ENCODE data around the gene NOVA2.
"Not testable (repeated sequence)": the region's sequence is repeated elsewhere in the genome, so short reads cannot be mapped to it uniquely, and the experiment has no call there.

NOVA2 gene

DNA sequence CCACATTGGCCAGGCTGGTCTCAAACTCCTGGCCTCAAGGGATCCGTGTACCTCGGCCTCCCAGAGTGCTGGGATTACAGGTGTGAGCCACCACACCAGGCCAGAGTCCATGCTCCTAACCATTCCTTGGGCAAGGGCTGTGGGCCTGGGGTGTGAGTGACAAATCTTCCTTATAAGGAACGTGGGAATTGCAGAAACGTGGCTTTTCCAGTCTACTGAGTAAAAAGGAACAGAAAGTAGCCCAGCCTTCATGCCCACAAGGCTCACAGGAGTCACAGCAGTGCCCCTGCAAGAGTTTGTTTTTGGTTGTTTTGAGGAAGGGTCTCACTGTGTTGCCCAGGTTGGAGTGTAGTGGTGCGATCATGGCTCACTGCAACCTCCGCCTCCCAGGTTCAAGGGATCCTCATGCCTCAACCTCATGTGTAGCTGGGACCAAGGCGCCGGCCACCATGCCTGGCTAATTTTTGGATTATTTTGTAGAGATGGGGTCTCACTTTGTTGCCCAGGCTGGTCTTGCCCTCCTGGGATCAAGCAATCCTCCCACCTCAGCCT, 76.3 kb downstream of the NOVA2 start:
- Histone ChIP-seq H3K9me3 (replicated peaks; ENCODE audit: low read length) (no peaks in the 10 kb centered on the region), H3K27me3 (ENCODE audit: control insufficient read depth, insufficient read depth, low read length) (no peaks in the 10 kb centered on the region), H3K4me3 (ENCODE audit: low read length) (no peak overlapping the region), H3K36me3 (ENCODE audit: insufficient read depth, low read length) (peaks cover 14% of the 10 kb centered on the region), H3K9ac (ENCODE audit: low read depth, low read length) (no peak overlapping the region), H3K4me2 (ENCODE audit: low read length) (no peak overlapping the region), H3K4me1 (ENCODE audit: control insufficient read depth, insufficient read depth, low read length) (peaks cover 7% of the 10 kb centered on the region)

DNA sequence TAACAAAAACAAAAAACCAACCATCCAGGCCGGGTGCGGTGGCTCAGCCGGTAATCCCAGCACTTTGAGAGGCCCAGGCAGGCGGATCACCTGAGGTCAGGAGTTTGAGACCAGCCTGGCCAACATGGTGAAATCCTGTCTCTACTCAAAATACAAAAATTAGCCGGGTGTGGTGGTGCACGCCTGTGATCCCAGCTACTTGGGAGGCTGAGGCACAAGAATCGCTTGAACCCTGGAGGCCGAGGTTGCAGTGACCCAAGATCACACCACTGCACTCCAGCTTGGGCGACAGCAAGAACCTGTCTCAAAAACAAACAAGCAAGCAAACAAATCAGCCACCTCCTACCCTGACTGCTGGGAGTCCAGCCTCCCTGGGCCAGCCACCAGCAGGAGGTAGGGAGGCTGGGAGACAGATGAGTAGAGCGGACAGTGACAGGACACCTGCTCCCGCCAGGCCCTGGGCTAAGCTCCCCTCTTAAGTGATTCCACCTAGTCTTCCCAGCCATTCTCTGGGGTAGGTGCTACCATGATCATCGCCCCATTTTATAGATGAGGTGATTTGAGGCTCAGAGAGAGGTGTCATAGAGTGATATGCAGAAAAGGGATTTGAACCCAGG, 77.6 kb downstream of the NOVA2 start:
- not testable (repeated sequence) for H3K9ac ChIP-seq (ENCODE audit: low read depth, low read length); H3K27me3 ChIP-seq (ENCODE audit: control insufficient read depth, insufficient read depth, low read length); H3K9me3 ChIP-seq (replicated peaks; ENCODE audit: low read length); H3K4me3 ChIP-seq (ENCODE audit: low read length); H3K4me2 ChIP-seq (ENCODE audit: low read length); H3K4me1 ChIP-seq (ENCODE audit: control insufficient read depth, insufficient read depth, low read length)
- peaks cover 14% of the 10 kb centered on the region for H3K36me3 ChIP-seq (ENCODE audit: insufficient read depth, low read length)

DNA sequence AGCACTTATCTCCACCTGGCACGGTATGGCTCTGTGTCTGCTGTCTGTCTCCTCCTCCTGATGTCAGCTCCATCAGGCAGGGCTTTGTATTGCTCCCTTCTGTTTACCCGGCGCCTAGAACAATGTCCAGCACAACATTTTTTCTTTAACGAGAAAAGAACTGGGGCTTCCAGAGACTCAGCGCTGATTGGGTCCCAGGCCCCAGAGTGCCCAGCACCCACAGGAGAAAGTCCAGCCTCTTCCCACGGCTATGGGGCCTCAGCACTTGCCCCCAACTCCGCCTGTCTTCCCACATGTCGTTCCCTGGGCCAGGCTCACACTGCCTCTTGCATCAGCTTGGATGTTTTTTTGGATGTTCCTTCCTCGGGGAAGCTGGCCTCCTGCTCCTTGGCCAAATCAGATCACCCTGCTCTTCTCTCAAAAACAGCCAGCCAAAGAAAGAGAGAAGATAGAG, 78.1 kb downstream of the NOVA2 start:
- H3K27me3 ChIP-seq (ENCODE audit: control insufficient read depth, insufficient read depth, low read length), result no peaks in the 10 kb centered on the region
- H3K36me3 ChIP-seq (ENCODE audit: insufficient read depth, low read length), result peaks cover 14% of the 10 kb centered on the region
- H3K4me1 ChIP-seq (ENCODE audit: control insufficient read depth, insufficient read depth, low read length), result no peaks in the 10 kb centered on the region
- H3K9ac ChIP-seq (ENCODE audit: low read depth, low read length), result no peak overlapping the region
- H3K4me3 ChIP-seq (ENCODE audit: low read length), result no peak overlapping the region
- no peak overlapping the region for H3K4me2 ChIP-seq (ENCODE audit: low read length)
- H3K9me3 ChIP-seq (replicated peaks; ENCODE audit: low read length), result no peaks in the 10 kb centered on the region

DNA sequence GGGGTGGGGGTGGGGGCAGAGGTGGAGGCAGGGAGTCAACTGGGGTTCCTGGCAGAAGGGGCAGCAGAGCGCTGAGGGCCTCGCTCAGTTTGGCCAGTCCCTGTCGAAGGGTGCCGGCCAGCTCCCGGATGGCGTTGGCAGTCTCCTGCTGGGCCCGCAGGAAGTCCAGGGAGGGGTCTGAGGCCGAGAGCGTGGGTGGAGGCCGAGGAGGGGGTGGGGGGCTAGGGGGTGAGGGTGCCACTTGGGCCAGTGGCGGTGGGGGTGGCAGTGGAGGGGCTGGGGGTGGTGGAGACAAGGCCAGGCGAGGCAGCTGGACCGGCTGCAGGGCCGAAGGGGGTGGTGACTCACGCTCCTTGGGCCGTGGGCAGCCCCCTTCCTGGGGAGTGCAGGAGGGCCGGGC, 82.8 kb downstream of the NOVA2 start:
- Histone ChIP-seq H3K9me3 (replicated peaks; ENCODE audit: low read length) (no peaks in the 10 kb centered on the region), H3K4me2 (ENCODE audit: low read length) (no peak overlapping the region), H3K4me3 (ENCODE audit: low read length) (no peak overlapping the region), H3K36me3 (ENCODE audit: insufficient read depth, low read length) (peaks cover 5% of the 10 kb centered on the region), H3K27me3 (ENCODE audit: control insufficient read depth, insufficient read depth, low read length) (no peaks in the 10 kb centered on the region), H3K9ac (ENCODE audit: low read depth, low read length) (no peak overlapping the region), H3K4me1 (ENCODE audit: control insufficient read depth, insufficient read depth, low read length) (peaks cover 9% of the 10 kb centered on the region)

GRCh38 chr19:45889210-45889885, 84.3 kb downstream of the NOVA2 start:
- H3K27me3 ChIP-seq (ENCODE audit: control insufficient read depth, insufficient read depth, low read length), result no peaks in the 10 kb centered on the region
- H3K4me2 ChIP-seq (ENCODE audit: low read length), result no peak overlapping the region
- H3K4me3 ChIP-seq (ENCODE audit: low read length), result no peak overlapping the region
- H3K9me3 ChIP-seq (replicated peaks; ENCODE audit: low read length), result no peaks in the 10 kb centered on the region
- peaks cover 17% of the 10 kb centered on the region for H3K4me1 ChIP-seq (ENCODE audit: control insufficient read depth, insufficient read depth, low read length)
- peaks cover under 1% of the 10 kb centered on the region for H3K36me3 ChIP-seq (ENCODE audit: insufficient read depth, low read length)
- no peak overlapping the region for H3K9ac ChIP-seq (ENCODE audit: low read depth, low read length)

DNA sequence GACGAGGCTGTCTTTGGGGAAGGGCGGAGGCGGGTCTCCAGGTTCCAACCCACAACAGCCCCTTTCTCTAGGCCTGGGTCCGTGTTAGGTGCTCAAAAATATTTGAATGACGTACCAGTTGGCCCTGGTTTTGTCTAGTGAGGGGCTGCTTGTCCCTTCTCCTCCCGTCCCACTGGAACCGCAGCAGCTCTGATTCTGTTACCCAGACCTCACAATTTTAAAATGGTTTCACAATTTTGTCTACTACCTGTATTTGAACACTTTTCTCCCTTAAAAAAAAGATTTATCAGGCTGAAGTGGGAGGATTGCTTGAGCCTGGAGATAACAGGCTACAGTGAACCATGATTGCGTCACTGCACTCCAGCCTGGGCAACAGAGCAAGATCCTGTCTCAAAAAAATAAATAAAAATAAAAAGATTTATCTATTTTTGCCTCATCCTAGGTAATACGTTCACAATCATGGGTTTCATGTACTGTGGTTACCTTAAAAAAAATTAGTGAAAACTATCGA, 86.4 kb downstream of the NOVA2 start:
- H3K9me3 ChIP-seq (replicated peaks; ENCODE audit: low read length), result no peaks in the 10 kb centered on the region

GRCh38 chr19:45886427-45887199, 87.1 kb downstream of the NOVA2 start:
- Histone ChIP-seq H3K9ac (ENCODE audit: low read depth, low read length) (peak overlapping the region; percentile 87), H3K9me3 (replicated peaks; ENCODE audit: low read length) (no peaks in the 10 kb centered on the region), H3K27me3 (ENCODE audit: control insufficient read depth, insufficient read depth, low read length) (no peaks in the 10 kb centered on the region), H3K4me2 (ENCODE audit: low read length) (peak overlapping the region; percentile 86), H3K4me1 (ENCODE audit: control insufficient read depth, insufficient read depth, low read length) (peaks cover 31% of the 10 kb centered on the region), H3K4me3 (ENCODE audit: low read length) (peak overlapping the region; percentile 74), H3K36me3 (ENCODE audit: insufficient read depth, low read length) (peaks cover 8% of the 10 kb centered on the region)

More for the DNA sequence above, 86.4 kb downstream of the NOVA2 start:
- Histone ChIP-seq H3K4me2 (ENCODE audit: low read length) (peak overlapping the region; percentile 86), H3K36me3 (ENCODE audit: insufficient read depth, low read length) (peaks cover 8% of the 10 kb centered on the region), H3K27me3 (ENCODE audit: control insufficient read depth, insufficient read depth, low read length) (no peaks in the 10 kb centered on the region), H3K4me1 (ENCODE audit: control insufficient read depth, insufficient read depth, low read length) (peaks cover 31% of the 10 kb centered on the region), H3K4me3 (ENCODE audit: low read length) (peak overlapping the region; percentile 74), H3K9ac (ENCODE audit: low read depth, low read length) (peak overlapping the region; percentile 87)

- Histone ChIP-seq H3K4me2 (ENCODE audit: low read length) (peak within 1 kb of the TSS; percentile 86), H3K4me1 (ENCODE audit: control insufficient read depth, insufficient read depth, low read length) (peaks cover 31% of the 10 kb centered on the region), H3K27me3 (ENCODE audit: control insufficient read depth, insufficient read depth, low read length) (no peaks in the 10 kb centered on the region), H3K36me3 (ENCODE audit: insufficient read depth, low read length) (peaks cover 8% of the 10 kb centered on the region), H3K4me3 (ENCODE audit: low read length) (peak within 1 kb of the TSS; percentile 74), H3K9ac (ENCODE audit: low read depth, low read length) (peak within 1 kb of the TSS; percentile 87), H3K9me3 (replicated peaks; ENCODE audit: low read length) (no peaks in the 10 kb centered on the region)
Measured at GRCh38 chr19:45885556-45886426, 87.9 kb downstream of the NOVA2 start, which contains the start of gene IRF2BP1. IRF2BP1 (minus strand) TSS chr19:45886141; CDS start chr19:45885774, 367 bp downstream.

DNA sequence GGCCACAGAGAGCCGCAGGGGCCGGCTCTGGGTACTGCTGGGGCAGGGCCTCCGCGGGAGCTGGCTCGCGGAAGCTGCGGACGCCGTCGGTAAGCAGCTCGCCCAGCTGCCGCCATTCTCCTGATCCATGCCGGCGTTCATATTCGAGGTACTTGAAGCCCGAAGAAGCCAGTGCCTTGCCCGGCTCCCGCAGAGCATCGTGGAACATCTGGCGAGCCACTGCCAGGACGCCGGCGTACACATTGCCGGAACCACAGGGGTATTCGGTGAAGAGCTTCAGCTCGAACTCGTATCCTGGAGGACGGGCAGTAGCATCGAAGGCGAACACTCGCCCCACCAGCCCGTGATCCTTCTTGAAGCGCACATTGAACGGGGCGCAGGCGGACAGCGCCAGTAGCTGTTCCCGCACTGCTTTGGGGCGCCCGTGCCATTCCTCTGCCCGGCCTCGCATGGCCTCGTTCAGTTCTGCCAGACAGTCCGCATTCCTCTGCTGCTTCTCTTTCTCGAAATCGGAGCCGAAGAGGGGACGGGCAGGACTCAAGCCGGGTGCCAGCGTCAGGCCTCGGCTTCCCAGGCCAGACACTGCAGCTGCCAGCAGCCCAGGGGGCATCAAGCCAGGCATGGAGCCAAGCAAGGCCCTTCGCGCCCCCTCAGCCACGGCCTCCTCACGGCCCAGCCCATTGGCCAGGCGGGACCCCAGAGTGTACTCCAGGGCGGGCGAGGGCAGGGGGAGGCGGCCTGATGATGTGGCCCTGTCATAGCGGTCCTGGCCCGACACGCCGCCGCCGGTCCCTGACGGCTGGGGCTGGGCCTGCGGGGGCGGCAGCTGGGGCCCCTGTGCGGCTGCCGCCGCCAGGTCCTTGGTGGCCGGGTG, 88.7 kb downstream of the NOVA2 start:
- Histone ChIP-seq H3K9me3 (replicated peaks; ENCODE audit: low read length) (no peaks in the 10 kb centered on the region), H3K9ac (ENCODE audit: low read depth, low read length) (peak overlapping the region; percentile 87), H3K4me1 (ENCODE audit: control insufficient read depth, insufficient read depth, low read length) (peaks cover 31% of the 10 kb centered on the region), H3K27me3 (ENCODE audit: control insufficient read depth, insufficient read depth, low read length) (no peaks in the 10 kb centered on the region), H3K4me2 (ENCODE audit: low read length) (peak overlapping the region; percentile 86), H3K36me3 (ENCODE audit: insufficient read depth, low read length) (peaks cover 8% of the 10 kb centered on the region), H3K4me3 (ENCODE audit: low read length) (peak overlapping the region; percentile 74)
